GM23338 (cell line): ENCODE measurements around the gene LRRC28. TPM values are rescaled to one million over a fixed set of nuclear protein-coding genes. Genes with fewer than 3 reads are reported as not detected.
A peak's percentile ranks its signal among the peaks of the same experiment; 100 is the strongest.

Experiments used
- ATAC-seq: fragments of 200-7000 bp; cut with Tn5 transposase; 3 replicates; pipeline ENCODE4 v1.9.1; 2020
- DNase-seq: peaks from one replicate; pipeline ENCODE4 v3.0.0-alpha.2; 2015; ENCODE audit warnings: low spot score
- H2AFZ ChIP-seq: fragments of 200-600 bp; sonication (generic); 2 replicates; pipeline ENCODE4 v1.8.0; 2016; ENCODE audit warnings: antibody characterized with exemption, mild to moderate bottlenecking, moderate library complexity
- H3F3A ChIP-seq: fragments of 200-600 bp; sonication (generic); replicated peaks from 2 replicates; pipeline ENCODE4 v1.8.0; 2017; ENCODE audit warnings: antibody characterized with exemption, mixed run types, low read depth
- H3K27ac ChIP-seq: fragments of 200-600 bp; sonication (generic); 2 replicates; pipeline ENCODE4 v1.6.1; 2016; ENCODE audit warnings: low read depth
- H3K27me3 ChIP-seq: fragments of 200-600 bp; sonication (generic); 2 replicates; pipeline ENCODE4 v1.8.0; 2016; ENCODE audit warnings: mild to moderate bottlenecking, mixed run types, moderate library complexity; ENCODE audit not compliant: insufficient read depth
- H3K36me3 ChIP-seq: fragments of 200-600 bp; sonication (generic); 2 replicates; pipeline ENCODE4 v1.8.0; 2016; ENCODE audit warnings: mild to moderate bottlenecking; ENCODE audit not compliant: insufficient read depth
- H3K4me1 ChIP-seq: fragments of 200-600 bp; sonication (generic); 2 replicates; pipeline ENCODE4 v1.8.0; 2016; ENCODE audit warnings: mild to moderate bottlenecking, moderate library complexity; ENCODE audit not compliant: insufficient read depth
- H3K4me2 ChIP-seq: fragments of 200-600 bp; sonication (generic); 2 replicates; pipeline ENCODE4 v1.7.1; 2017; ENCODE audit warnings: mixed run types
- H3K4me3 ChIP-seq: fragments of 200-600 bp; sonication (generic); 2 replicates; pipeline ENCODE4 v1.6.1; 2016; ENCODE audit warnings: mixed run types
- H3K79me2 ChIP-seq: fragments of 200-600 bp; sonication (generic); replicated peaks from 2 replicates; pipeline ENCODE4 v1.8.0; 2017; ENCODE audit warnings: mild to moderate bottlenecking; ENCODE audit not compliant: insufficient read depth
- H3K9me2 ChIP-seq: fragments of 200-600 bp; sonication (generic); 2 replicates; pipeline ENCODE4 v1.8.0; 2017; ENCODE audit not compliant: insufficient read depth
- H4K20me1 ChIP-seq: fragments of 200-600 bp; sonication (generic); replicated peaks from 2 replicates; pipeline ENCODE4 v1.8.0; 2017; ENCODE audit warnings: mild to moderate bottlenecking; ENCODE audit not compliant: insufficient read depth
- H3K27ac Mint-ChIP-seq: 2 replicates; pipeline ENCODE4 v1.8.0; 2020; ENCODE audit warnings: inconsistent platforms, mild to moderate bottlenecking, moderate library complexity, mixed read lengths
- H3K27me3 Mint-ChIP-seq: 3 replicates; pipeline ENCODE4 v1.8.0; 2022; ENCODE audit warnings: low read depth, mild to moderate bottlenecking, moderate library complexity, mixed read lengths, inconsistent platforms; ENCODE audit not compliant: insufficient read depth, poor library complexity
- H3K36me3 Mint-ChIP-seq: 3 replicates; pipeline ENCODE4 v1.8.0; 2021; ENCODE audit warnings: low read depth, mild to moderate bottlenecking, inconsistent platforms, moderate library complexity, mixed read lengths
- H3K4me1 Mint-ChIP-seq: 3 replicates; pipeline ENCODE4 v1.8.0; 2020; ENCODE audit warnings: mild to moderate bottlenecking, inconsistent platforms, mixed read lengths
- H3K4me3 Mint-ChIP-seq: 3 replicates; pipeline ENCODE4 v1.8.0; 2021; ENCODE audit warnings: moderate library complexity, mild to moderate bottlenecking, inconsistent platforms, mixed read lengths
- H3K9me3 Mint-ChIP-seq: 3 replicates; pipeline ENCODE4 v1.8.0; 2020; ENCODE audit warnings: moderate library complexity, mild to moderate bottlenecking, inconsistent platforms, mixed read lengths
- CREB1 ChIP-seq: fragments of 250-450 bp; sonication (Bioruptor Pico); IDR thresholded peaks from 2 replicates; pipeline ENCODE4 v1.5.0; 2020; ENCODE audit warnings: low read depth, mild to moderate bottlenecking, moderate library complexity
- CTCF ChIP-seq, 2 experiments: fragments of 200-600 bp in 1 of 2; sonication (generic) in 1 of 2; conservative IDR thresholded peaks; 2 replicates each; pipeline versions ENCODE4 v1.5.1 to v1.6.1; 2016 to 2017; ENCODE audit warnings: antibody characterized with exemption in 2 of 2, low read depth in 2 of 2, mild to moderate bottlenecking in 2 of 2, moderate library complexity in 1 of 2
- JUNB ChIP-seq: IDR thresholded peaks from one replicate; pipeline ENCODE4 v1.6.1; 2016; ENCODE audit warnings: antibody characterized with exemption; ENCODE audit not compliant: unreplicated experiment
- NANOG ChIP-seq: IDR thresholded peaks from 2 replicates; pipeline ENCODE4 v1.6.1; 2016; ENCODE audit warnings: antibody characterized with exemption, borderline replicate concordance
- POLR2AphosphoS5 ChIP-seq: IDR thresholded peaks from 2 replicates; pipeline ENCODE4 v1.6.1; 2016; ENCODE audit warnings: antibody characterized with exemption, low read depth
- REST ChIP-seq: IDR thresholded peaks from one replicate; pipeline ENCODE4 v1.6.1; 2018; ENCODE audit warnings: antibody characterized with exemption; ENCODE audit not compliant: unreplicated experiment
- STAT1 ChIP-seq: IDR thresholded peaks from one replicate; pipeline ENCODE4 v1.6.1; 2016; ENCODE audit warnings: antibody characterized with exemption; ENCODE audit not compliant: unreplicated experiment
- ZNF114 ChIP-seq: fragments of 250-450 bp; sonication (Bioruptor Pico); IDR thresholded peaks from 2 replicates; pipeline ENCODE4 v1.5.0; 2020; ENCODE audit warnings: mild to moderate bottlenecking, moderate library complexity
- ZNF331 ChIP-seq: fragments of 250-450 bp; sonication (Bioruptor Pico); IDR thresholded peaks from 2 replicates; pipeline ENCODE4 v1.5.0; 2020; ENCODE audit warnings: low read depth, mild to moderate bottlenecking, moderate library complexity
- polyA plus RNA-seq: library from polyadenylated mRNA; unstranded; fragments of >200 nt; fragmentation: Nextera tagmentation; extraction: Ambion mirVana; gene quantifications from 2 replicates; pipeline ENCODE4 v1.2.1, GENCODE V29; 2016
- total RNA-seq: library from RNA; depleted of rRNA; stranded (reverse); fragments of >200 nt; shearing (Covaris generic); gene quantifications from 2 replicates; pipeline ENCODE4 v1.2.3, GENCODE V29; 2014
- TF ChIP-seq, protein P1 (sequence below): IDR thresholded peaks from 2 replicates; pipeline ENCODE4 v1.6.1; 2016; ENCODE audit warnings: antibody characterized with exemption

Gene LRRC28
- total and polyA plus RNA-seq, 2 experiments from 2014 or later, result 12.9 to 28.4 TPM

DNA sequence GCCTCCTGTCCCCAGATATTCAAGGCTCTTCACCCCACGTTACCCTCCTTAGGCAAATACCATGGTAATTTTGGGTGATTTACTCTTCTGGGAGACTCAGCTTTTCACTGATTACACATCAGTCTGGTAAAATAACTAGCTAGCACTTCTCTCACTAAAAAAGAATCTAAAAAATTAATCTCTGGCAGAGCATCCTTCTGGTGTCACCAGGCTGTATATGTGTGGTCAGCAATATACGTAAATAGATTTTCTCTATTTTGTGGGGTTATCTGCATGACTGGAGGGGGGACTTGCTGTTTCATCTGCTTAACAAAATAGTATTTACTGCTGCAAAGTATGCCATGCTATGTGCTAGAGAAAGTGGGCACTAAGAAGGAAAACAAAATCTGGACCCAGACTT, 45.1 kb downstream of the LRRC28 start (continued):
- TF ChIP-seq REST, result no peak
- TF ChIP-seq, protein P1, sequence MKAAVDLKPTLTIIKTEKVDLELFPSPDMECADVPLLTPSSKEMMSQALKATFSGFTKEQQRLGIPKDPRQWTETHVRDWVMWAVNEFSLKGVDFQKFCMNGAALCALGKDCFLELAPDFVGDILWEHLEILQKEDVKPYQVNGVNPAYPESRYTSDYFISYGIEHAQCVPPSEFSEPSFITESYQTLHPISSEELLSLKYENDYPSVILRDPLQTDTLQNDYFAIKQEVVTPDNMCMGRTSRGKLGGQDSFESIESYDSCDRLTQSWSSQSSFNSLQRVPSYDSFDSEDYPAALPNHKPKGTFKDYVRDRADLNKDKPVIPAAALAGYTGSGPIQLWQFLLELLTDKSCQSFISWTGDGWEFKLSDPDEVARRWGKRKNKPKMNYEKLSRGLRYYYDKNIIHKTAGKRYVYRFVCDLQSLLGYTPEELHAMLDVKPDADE, result no peak
- no peak for TF ChIP-seq CTCF (conservative IDR thresholded peaks at IDR 0.05; ENCODE audit: low read depth in 2 of 2)
- TF ChIP-seq NANOG, result no peak

- Histone ChIP-seq H3K27me3 (no peaks in the 10 kb centered on the region), H3K79me2 (no peaks in the 10 kb centered on the region), H4K20me1 (no peaks in the 10 kb centered on the region), H3K27ac (no peak overlapping the region), H3K4me1 (peaks cover 32% of the 10 kb centered on the region), H3F3A (no peaks in the 10 kb centered on the region), H3K9me2 (no peaks in the 10 kb centered on the region), H3K4me2 (no peak overlapping the region), H3K4me3 (no peak overlapping the region), H3K36me3 (no peaks in the 10 kb centered on the region), H2AFZ (no peak overlapping the region)
- Mint-ChIP-seq H3K27ac (no peak overlapping the region), H3K4me3 (no peak overlapping the region), H3K36me3 (no peaks in the 10 kb centered on the region; the same call in 2 of the 3 replicates), H3K4me1 (peaks cover 25% of the 10 kb centered on the region), H3K27me3 (no peaks in the 10 kb centered on the region), H3K9me3 (no peaks in the 10 kb centered on the region)
- no peak for TF ChIP-seq STAT1
- DNase-seq, result no peak
- ATAC-seq, result no peak
Measured at GRCh38 chr15:99303907-99304306, 52.6 kb downstream of the LRRC28 start.

DNA sequence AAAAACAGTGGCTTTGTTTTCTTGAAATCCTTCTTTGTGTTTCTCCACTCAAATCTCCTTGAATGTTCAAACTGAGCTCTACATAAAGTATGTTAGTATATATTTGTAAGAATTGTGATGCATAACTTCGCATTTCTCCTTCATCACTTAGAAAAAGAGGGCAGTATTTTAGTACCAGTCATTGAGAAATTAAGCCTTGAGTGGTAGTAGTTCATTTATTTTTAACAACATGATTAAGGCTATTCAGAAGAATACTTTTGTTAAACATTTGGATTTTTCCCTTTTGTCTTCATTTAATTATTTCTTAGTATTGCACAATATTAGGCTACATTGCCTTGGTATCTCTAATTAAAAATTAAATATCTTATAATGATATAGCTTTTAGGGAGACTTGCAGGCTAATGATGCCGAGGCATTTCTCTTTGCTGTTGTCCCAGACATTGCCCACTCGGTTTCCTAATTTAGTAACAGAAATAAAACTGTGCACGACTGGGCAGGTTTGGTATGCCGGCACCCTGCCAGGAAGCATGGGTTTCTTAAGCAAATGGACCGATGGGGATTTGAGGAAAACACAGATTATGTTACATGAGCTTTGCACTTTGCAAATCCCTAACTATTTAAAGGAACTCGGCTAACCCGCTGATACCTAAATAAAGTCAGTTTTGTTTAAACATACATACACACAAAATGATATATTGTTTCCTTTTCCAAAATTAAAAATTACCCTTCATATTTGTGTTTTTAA, 54.7 kb downstream of the LRRC28 start:
- Histone ChIP-seq H3K4me2 (peak overlapping the region; percentile 68), H4K20me1 (no peaks in the 10 kb centered on the region), H3K27me3 (no peaks in the 10 kb centered on the region), H3K9me2 (no peaks in the 10 kb centered on the region), H3K4me3 (peak overlapping the region; percentile 27), H3K4me1 (peaks cover 32% of the 10 kb centered on the region), H3F3A (no peaks in the 10 kb centered on the region), H2AFZ (no peak overlapping the region), H3K27ac (peak overlapping the region; percentile 0), H3K36me3 (no peaks in the 10 kb centered on the region), H3K79me2 (no peaks in the 10 kb centered on the region)
- Mint-ChIP-seq H3K4me1 (peaks cover 25% of the 10 kb centered on the region), H3K4me3 (no peak overlapping the region; the same call in 2 of the 3 replicates), H3K36me3 (no peaks in the 10 kb centered on the region; the same call in 2 of the 3 replicates), H3K9me3 (no peaks in the 10 kb centered on the region), H3K27me3 (no peaks in the 10 kb centered on the region), H3K27ac (0 out of 2 replicates have a peak overlapping the region, but pooled peaks have one; percentile 26)
- DNase-seq (peak; percentile 59), ATAC-seq (peak; percentile 60)
- no peak for TF ChIP-seq REST
- no peak for TF ChIP-seq POLR2AphosphoS5
- TF ChIP-seq CREB1 (CRISPR knock-in tag), result no peak
- no peak for TF ChIP-seq ZNF331 (CRISPR knock-in tag)
- TF ChIP-seq JUNB, result no peak
- TF ChIP-seq ZNF114 (CRISPR knock-in tag), result no peak
